HAP-1 (cell line): Measurements from ENCODE around the gene OTOR.

ENCODE experiments used
- DNase-seq, 2 experiments: peaks; one replicate each; pipeline ENCODE4 v3.0.0-alpha.2; 2016 to 2020; ENCODE audit warnings: low spot score in 2 of 2
- H3K27me3 ChIP-seq: fragments of 250-450 bp; sonication (Bioruptor Pico); 2 replicates; pipeline ENCODE4 v1.5.1; 2020; ENCODE audit warnings: low read depth, mild to moderate bottlenecking, moderate library complexity
- H3K36me3 ChIP-seq: fragments of 250-450 bp; sonication (Bioruptor Pico); replicated peaks from 2 replicates; pipeline ENCODE4 v1.5.1; 2020; ENCODE audit warnings: mild to moderate bottlenecking
- H3K4me1 ChIP-seq: fragments of 250-450 bp; sonication (Bioruptor Pico); 2 replicates; pipeline ENCODE4 v1.5.1; 2020; ENCODE audit warnings: mild to moderate bottlenecking
- H3K4me3 ChIP-seq: fragments of 250-450 bp; sonication (Bioruptor Pico); 2 replicates; pipeline ENCODE4 v1.5.1; 2020; ENCODE audit warnings: mild to moderate bottlenecking, moderate library complexity
- H3K9me3 ChIP-seq: fragments of 250-450 bp; sonication (Bioruptor Pico); 2 replicates; pipeline ENCODE4 v1.5.1; 2020; ENCODE audit warnings: mild to moderate bottlenecking, moderate library complexity
- in situ Hi-C: fragments of 300-500 bp; cut with MboI; formaldehyde crosslinking; loops from 3 replicates; pipeline ENCODE4 v1.14.3; 2020; ENCODE audit warnings: low sequenced_read_pairs, inconsistent platforms, mixed read lengths

Gene OTOR, protein sequence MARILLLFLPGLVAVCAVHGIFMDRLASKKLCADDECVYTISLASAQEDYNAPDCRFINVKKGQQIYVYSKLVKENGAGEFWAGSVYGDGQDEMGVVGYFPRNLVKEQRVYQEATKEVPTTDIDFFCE

DNA sequence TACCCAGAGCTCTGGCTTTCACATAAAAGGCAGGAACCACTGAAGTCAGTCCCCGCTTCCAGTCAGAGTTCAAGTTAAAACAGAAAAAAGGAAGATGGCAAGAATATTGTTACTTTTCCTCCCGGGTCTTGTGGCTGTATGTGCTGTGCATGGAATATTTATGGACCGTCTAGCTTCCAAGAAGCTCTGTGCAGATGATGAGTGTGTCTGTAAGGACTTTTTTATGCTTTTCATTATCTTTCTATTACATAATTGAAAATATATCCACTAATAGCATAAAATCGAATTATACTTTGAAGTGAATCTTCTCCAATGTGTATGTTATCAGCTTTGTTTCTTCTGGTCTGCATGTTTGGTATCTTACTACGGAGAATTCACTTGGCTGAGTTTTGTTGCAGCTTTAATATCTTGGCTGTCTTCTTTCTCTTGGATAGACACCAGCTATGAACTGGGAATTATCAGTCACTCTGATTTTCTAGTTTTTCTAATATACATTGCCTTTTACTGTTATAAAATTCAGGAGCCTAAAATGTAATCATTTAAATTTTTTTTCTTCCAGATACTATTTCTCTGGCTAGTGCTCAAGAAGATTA is at the start of gene OTOR:
Gene OTOR (plus strand): TSS at position 51 of the 593 bp plus-strand sequence. CDS start 44 bp downstream, at position 95.
- Histone ChIP-seq H3K36me3 (no peaks in the 10 kb centered on the region), H3K4me3 (no peak within 1 kb of the TSS), H3K27me3 (peaks cover 13% of the 10 kb centered on the region), H3K9me3 (no peaks in the 10 kb centered on the region), H3K4me1 (no peaks in the 10 kb centered on the region)
- in situ Hi-C loops, result no loop called here
- DNase-seq, result no peak

DNA sequence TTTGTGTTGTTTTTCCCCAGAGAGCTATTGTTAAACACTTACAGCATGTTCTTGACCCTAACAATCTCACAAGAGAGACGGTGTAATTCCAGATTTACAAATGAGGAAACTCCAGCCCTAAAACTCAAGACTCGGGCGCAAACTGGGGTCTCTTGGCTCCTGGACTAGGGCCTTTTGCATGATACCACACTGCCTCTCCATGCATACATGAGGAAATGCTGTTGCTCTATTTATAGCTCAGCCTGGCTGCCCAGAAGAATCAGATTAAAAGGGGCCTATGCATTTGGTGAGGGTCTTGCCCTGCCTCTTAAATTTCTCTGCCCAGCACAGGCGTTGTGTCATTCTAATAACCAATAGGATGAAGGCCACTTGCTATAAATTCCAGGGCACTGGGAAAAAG is 48.9 kb upstream of the OTOR start:
- H3K36me3 ChIP-seq, result no peaks in the 10 kb centered on the region
- no peaks in the 10 kb centered on the region for H3K9me3 ChIP-seq
- no peaks in the 10 kb centered on the region for H3K4me1 ChIP-seq
- H3K4me3 ChIP-seq, result no peak overlapping the region
- no peaks in the 10 kb centered on the region for H3K27me3 ChIP-seq
- in situ Hi-C loops, result no loop called here
- DNase-seq, result no peak

DNA sequence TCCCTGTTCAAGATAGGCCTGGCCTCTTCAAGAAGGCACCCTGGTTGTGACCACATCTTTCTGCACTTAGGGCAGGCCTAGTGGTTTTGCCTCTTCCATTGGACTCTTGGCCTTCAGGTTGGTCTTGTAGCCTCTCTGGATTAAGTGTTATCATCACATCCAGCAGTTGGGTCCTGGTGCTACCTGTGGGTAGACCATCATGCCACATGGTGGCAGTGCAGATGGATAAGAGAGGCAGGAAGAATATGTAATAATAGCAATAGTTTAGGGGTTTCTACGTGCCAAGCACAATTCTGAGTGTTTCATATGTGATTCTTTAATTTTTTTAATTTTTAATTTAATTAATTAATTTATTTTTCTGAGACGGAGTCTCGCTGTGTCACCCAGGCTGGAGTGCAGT is 46.9 kb upstream of the OTOR start:
- Histone ChIP-seq H3K4me1 (no peaks in the 10 kb centered on the region), H3K36me3 (no peaks in the 10 kb centered on the region), H3K9me3 (no peaks in the 10 kb centered on the region), H3K4me3 (no peak overlapping the region), H3K27me3 (no peaks in the 10 kb centered on the region)
- in situ Hi-C loops, result no loop called here
- DNase-seq, result peak in 1 of 2 experiments; percentile 8

DNA sequence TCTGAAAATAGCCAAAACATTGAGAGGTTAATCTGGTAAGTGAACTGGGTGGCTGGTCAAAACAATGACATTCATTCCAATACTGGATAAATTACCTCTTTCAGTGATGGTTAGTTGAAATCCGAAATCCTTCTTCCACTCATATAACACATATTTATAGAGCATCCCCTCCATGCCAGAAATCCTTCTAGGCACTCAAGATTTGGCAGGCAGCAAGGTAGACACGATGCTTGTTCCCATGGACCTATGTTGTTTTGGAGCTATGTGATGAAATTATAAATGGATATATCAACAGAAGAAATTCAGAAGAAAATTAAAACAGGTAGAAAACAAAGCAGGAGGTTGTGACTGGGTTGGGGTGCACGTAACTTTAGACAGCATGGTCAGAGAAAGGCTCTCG is 44.6 kb upstream of the OTOR start:
- H3K4me1 ChIP-seq, result no peaks in the 10 kb centered on the region
- H3K27me3 ChIP-seq, result no peaks in the 10 kb centered on the region
- H3K9me3 ChIP-seq, result no peaks in the 10 kb centered on the region
- in situ Hi-C loops, result no loop called here
- H3K4me3 ChIP-seq, result no peak overlapping the region
- DNase-seq, result no peak
- H3K36me3 ChIP-seq, result no peaks in the 10 kb centered on the region

DNA sequence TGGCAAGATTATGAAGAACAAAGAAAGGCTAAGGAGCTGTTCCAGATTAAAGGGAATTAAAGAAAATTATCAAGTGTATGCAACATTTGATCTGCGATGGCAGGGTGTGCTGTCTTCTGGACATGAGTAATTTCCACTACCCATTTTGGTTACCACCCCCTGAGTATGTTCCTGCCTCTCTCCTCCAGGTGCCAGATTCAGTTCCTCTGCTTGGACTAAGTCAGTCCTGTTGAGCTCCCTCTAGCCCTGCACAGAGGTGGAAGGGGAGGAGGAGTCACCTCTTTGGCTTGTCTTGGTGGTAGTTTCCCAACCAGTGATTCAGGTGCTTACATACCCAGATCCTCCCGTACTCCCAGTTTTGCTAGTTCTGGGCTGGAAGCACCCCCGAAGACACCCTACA is 40.5 kb upstream of the OTOR start:
- DNase-seq, result no peak
- in situ Hi-C loops, result no loop called here
- no peaks in the 10 kb centered on the region for H3K36me3 ChIP-seq
- H3K9me3 ChIP-seq, result no peaks in the 10 kb centered on the region
- no peaks in the 10 kb centered on the region for H3K4me1 ChIP-seq
- H3K4me3 ChIP-seq, result no peak overlapping the region
- peaks cover 6% of the 10 kb centered on the region for H3K27me3 ChIP-seq

DNA sequence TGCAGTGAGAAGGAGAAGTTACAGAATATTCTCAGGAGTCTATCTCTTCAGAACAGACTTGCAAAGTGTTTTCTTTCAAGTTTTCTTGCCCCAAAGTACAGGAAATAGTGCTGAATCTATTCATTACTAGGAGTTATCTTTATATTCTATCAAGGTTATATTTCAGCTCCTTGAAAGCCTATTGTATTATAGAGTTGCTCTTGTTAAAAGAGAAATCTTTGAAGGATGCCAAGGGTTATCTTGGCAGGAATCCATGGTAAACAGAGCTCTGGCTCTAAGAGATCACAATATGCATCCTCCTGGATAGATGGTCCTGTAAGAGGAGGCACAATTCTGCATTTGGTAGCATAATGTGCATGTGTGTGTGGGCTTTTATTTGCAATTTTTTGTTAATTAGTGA is 39.6 kb upstream of the OTOR start:
- no peaks in the 10 kb centered on the region for H3K9me3 ChIP-seq
- H3K36me3 ChIP-seq, result no peaks in the 10 kb centered on the region
- in situ Hi-C loops, result no loop called here
- no peaks in the 10 kb centered on the region for H3K4me1 ChIP-seq
- no peak overlapping the region for H3K4me3 ChIP-seq
- DNase-seq, result no peak
- peaks cover 6% of the 10 kb centered on the region for H3K27me3 ChIP-seq

DNA sequence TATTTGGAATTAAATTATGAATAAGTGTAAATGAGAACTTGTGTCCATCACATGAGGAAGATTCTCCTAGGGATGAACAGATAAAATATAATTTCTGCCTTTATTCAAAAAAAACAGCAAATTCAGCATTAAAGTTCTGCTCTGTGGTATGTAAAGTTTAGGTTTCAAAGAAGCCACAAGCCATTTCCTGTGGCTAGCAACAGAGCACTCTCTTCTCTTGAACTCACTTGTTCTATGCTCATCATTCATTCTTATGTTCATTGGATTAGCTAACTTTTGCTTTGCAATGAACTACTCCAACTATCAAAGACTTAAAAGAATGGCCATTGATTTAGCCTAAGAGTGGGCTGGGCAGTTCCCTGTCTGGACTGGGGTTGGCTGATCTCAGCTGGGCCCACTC is 39.1 kb upstream of the OTOR start:
- in situ Hi-C loops, result no loop called here
- Histone ChIP-seq H3K4me3 (no peak overlapping the region), H3K9me3 (no peaks in the 10 kb centered on the region), H3K36me3 (no peaks in the 10 kb centered on the region), H3K4me1 (no peaks in the 10 kb centered on the region), H3K27me3 (peaks cover 6% of the 10 kb centered on the region)
- DNase-seq, result no peak

DNA sequence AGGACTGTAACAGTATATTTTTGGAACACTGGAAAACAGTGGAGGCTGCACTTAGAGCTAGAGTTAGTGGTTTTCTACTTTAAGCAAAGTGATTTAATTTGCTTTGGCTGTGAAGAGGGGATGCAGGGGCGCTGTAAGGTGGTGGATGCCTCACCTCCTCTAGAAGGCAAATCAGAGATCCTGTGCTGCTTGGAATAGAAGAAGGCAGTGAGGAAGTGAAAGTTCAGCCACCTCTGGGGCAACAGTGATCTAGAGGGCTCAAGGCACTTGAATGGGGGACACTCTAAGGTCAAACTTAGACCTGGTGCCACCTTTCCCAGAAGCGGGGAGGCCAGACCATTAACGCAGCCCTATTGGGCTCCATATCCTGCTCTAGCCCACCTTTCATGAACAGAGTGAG is 37.4 kb upstream of the OTOR start:
- in situ Hi-C loops, result no loop called here
- H3K27me3 ChIP-seq, result peaks cover 6% of the 10 kb centered on the region
- H3K4me1 ChIP-seq, result no peaks in the 10 kb centered on the region

DNA sequence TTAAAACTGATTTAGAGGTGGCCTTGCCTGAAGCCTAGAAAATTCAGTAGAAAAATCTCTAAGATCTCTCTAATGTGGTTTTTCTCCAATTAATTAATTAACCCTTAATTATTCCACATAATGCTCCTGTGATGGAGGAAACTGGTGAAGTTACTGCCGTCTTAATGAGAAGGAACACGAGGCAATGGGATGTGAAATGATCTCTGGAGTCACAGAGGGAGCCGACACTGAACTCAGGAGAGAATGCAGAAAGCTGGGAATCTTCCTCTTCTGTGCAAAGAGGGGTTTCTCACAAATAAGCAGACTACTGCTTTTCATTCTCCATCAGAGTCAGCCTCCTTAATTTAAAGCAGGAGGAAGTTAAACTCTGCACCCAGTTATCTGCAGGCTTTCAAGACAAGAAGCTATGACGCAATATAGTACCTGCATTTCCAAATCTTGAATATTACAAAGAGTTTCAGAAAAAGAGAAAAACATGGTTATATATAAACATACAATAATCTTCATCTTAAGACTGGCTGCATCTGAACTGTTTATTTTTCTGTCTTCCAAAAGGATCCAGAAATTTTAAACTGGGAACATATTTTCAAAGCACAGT is 36.4 kb upstream of the OTOR start:
- in situ Hi-C loops, result no loop called here
- no peak for DNase-seq
- Histone ChIP-seq H3K4me1 (no peaks in the 10 kb centered on the region), H3K4me3 (no peak overlapping the region), H3K27me3 (peaks cover 6% of the 10 kb centered on the region), H3K9me3 (no peaks in the 10 kb centered on the region), H3K36me3 (no peaks in the 10 kb centered on the region)

More for the DNA sequence above, 37.4 kb upstream of the OTOR start:
- no peak for DNase-seq
- H3K9me3 ChIP-seq, result no peaks in the 10 kb centered on the region
- no peak overlapping the region for H3K4me3 ChIP-seq
- H3K36me3 ChIP-seq, result no peaks in the 10 kb centered on the region

DNA sequence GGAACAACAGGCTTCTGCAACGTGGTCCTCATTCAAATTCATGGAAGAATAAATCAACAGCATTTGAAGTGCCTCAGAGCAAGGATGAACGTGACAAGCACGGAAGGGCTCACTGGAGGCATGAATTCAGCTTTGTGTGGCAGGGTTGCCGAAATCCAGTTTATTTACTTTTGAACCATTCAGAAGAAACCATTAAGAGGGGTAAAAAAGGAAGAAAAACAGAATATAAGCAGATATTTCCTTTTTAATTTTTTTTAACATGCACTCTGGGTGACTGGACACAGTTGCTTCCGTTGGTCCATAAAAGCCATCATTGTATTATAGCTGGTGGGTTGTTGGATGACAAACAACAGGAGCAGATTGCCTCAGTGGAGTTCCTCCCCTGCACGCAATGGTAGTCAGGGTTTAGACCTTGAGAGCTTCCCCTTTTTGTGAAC is 35.6 kb upstream of the OTOR start:
- Histone ChIP-seq H3K27me3 (peaks cover 6% of the 10 kb centered on the region), H3K4me1 (no peaks in the 10 kb centered on the region), H3K36me3 (no peaks in the 10 kb centered on the region), H3K4me3 (no peak overlapping the region), H3K9me3 (no peaks in the 10 kb centered on the region)
- in situ Hi-C loops, result no loop called here
- DNase-seq, result no peak

DNA sequence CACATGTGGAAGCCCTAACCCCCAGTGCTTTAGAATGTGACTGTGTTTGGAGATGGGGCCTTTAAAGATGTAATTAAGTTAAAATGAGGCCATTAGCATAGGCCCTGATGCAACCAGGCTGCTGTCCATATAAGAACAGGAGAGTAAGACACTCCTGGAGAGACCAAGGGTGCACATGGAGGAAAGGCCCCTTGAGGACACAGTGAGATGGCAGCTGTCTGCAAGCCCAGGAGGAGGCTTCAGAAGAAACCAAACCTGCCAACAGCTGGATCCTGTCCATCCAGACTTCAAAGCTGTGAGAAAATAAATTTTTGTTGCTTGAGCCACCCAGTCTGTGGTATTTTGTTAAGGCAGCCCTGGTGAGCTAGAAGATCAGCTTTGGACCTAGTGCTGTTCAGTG is 35.1 kb upstream of the OTOR start:
- DNase-seq, result no peak
- Histone ChIP-seq H3K4me3 (no peak overlapping the region), H3K27me3 (peaks cover 6% of the 10 kb centered on the region), H3K9me3 (no peaks in the 10 kb centered on the region), H3K4me1 (no peaks in the 10 kb centered on the region), H3K36me3 (no peaks in the 10 kb centered on the region)
- in situ Hi-C loops, result no loop called here

DNA sequence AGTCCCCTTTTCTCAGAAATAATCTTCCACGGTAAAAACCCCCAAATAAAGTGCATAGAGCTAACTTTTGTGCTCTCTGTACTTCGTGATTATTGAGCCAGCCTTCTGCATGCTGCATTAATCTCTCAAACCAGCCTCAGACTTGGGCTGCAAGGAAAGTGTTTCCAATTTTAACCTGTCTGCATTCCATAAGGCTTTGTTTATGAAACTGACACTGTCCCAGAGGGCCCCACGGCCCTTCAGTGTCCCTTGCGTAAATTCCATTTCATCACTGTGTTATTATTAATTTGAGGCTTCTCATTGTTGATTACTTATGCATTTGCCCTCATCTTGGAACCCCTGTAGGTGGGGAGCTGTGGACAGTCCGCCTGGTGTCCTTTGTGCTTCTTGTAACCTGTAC is 33.9 kb upstream of the OTOR start:
- peaks cover 6% of the 10 kb centered on the region for H3K27me3 ChIP-seq
- no peaks in the 10 kb centered on the region for H3K36me3 ChIP-seq
- H3K9me3 ChIP-seq, result no peaks in the 10 kb centered on the region
- no peaks in the 10 kb centered on the region for H3K4me1 ChIP-seq
- no peak overlapping the region for H3K4me3 ChIP-seq
- no peak for DNase-seq
- in situ Hi-C loops, result no loop called here

DNA sequence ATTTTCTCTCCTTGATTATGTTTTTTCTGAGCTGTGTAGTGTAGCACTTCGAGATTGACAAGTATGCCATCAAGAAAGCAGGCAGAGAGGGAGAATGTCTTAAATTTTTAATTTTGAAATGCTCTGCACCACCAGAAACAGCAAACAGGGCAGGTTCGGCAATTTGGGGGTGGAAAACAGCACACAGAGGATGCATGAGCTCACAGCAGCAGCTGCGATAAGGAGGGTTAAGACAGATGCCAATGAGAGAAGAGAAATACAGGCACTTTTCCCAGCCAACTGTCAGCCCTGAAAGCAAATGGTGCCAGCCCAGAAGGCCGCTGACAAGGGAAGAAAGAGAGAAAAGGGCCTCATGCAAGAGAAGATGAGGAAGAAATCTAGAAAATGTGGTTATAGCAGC is 33.4 kb upstream of the OTOR start:
- Histone ChIP-seq H3K4me1 (no peaks in the 10 kb centered on the region), H3K27me3 (peaks cover 6% of the 10 kb centered on the region), H3K4me3 (no peak overlapping the region), H3K36me3 (no peaks in the 10 kb centered on the region), H3K9me3 (no peaks in the 10 kb centered on the region)
- no peak for DNase-seq
- in situ Hi-C loops, result no loop called here

DNA sequence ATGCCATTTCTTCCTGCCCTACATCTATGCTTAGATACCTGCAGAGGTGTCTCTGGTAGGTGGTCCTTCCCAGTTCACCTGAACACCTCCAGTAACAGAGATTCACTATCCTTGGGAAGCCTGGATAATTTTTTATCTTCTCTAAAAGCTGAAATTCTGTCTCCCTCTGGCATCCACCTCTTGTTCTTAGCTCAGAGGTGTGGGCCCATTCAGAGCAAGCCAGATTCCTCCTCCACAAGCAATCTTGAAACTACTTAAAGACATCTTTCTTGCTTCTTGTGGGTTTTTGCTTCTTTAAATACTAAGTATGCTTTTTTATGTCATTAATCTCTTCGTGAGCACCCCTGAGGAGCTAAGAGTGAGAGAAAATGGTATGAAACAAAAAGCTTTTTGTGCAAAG is 28.7 kb upstream of the OTOR start:
- DNase-seq, result no peak
- Histone ChIP-seq H3K27me3 (no peaks in the 10 kb centered on the region), H3K9me3 (no peaks in the 10 kb centered on the region), H3K36me3 (no peaks in the 10 kb centered on the region; the same call in 1 of the 2 replicates), H3K4me1 (no peaks in the 10 kb centered on the region), H3K4me3 (no peak overlapping the region)
- in situ Hi-C loops, result no loop called here
